K562 (cell line): ENCODE results near the gene ADCY4. TPM values are rescaled to one million over a fixed set of nuclear protein-coding genes. Genes with fewer than 3 reads are reported as not detected.

Source experiments
- ATAC-seq: fragments of 200-7000 bp; cut with Tn5 transposase; 3 replicates; pipeline ENCODE4 v1.9.1; 2020; ENCODE audit warnings: moderate library complexity
- BruUV-seq: library from RNA; stranded (reverse); fragments of 400-500 nt; replicated peaks from 2 replicates; lab custom pipeline; 2021; lab: Mats Ljungman, UMichigan
- CTCF ChIA-PET: fragments of 300-600 bp; formaldehyde crosslinking; extraction: SDS; loops from one replicate; lab custom pipeline; 2021; ENCODE audit warnings: low intra/inter-chr PET ratio; lab: Yijun Ruan, JAX
- POLR2A ChIA-PET: fragments of 300-600, 350-650 bp; sonication (Branson Sonifier 250); formaldehyde crosslinking; extraction: SDS; loops from one replicate; lab custom pipeline; 2021; ENCODE audit warnings: antibody characterized with exemption, inconsistent platforms; lab: Yijun Ruan, JAX
- DNase-seq, 4 experiments: peaks; one replicate each; pipeline versions ENCODE4 v3.0.0 to v3.0.0-alpha.2; 2011 to 2018; ENCODE audit warnings: low spot score in 3 of 4, mixed read lengths in 3 of 4; ENCODE audit errors: extremely low read depth in 1 of 4
- FAIRE-seq: peaks from 2 replicates; lab custom pipeline; 2011; peaks lifted over from hg19 to GRCh38; lab: Jason Lieb, UNC
- H2AFZ ChIP-seq: 2 replicates; pipeline ENCODE4 v1.6.0; 2011; ENCODE audit warnings: low read depth, low read length, control low read depth, inconsistent platforms
- H3K27ac ChIP-seq: fragments of 200-600 bp; 3 replicates; pipeline ENCODE4 v1.8.0; 2011; ENCODE audit warnings: low read depth, mild to moderate bottlenecking, control low read depth, inconsistent platforms, low read length, moderate library complexity, mixed read lengths; ENCODE audit errors: extremely low read depth
- H3K27me3 ChIP-seq, 2 experiments: fragments of 300-600 bp in 1 of 2; 2 replicates in 1 of 2; 3 replicates in 1 of 2; pipeline versions ENCODE4 v1.6.0 to v1.8.0; 2011; ENCODE audit warnings: inconsistent platforms in 2 of 2, low read length in 2 of 2, mild to moderate bottlenecking in 1 of 2, mixed read lengths in 1 of 2, moderate library complexity in 1 of 2; ENCODE audit not compliant: control insufficient read depth in 2 of 2, insufficient read depth in 2 of 2
- H3K36me3 ChIP-seq: fragments of 300-600 bp; 3 replicates; pipeline ENCODE4 v1.8.0; 2011; ENCODE audit warnings: mild to moderate bottlenecking, low read length, inconsistent platforms; ENCODE audit not compliant: control insufficient read depth, insufficient read depth
- H3K4me1 ChIP-seq, 2 experiments: fragments of 200-600 bp in 1 of 2; replicated peaks in 1 of 2; 2 replicates in 1 of 2; 3 replicates in 1 of 2; pipeline versions ENCODE4 v1.5.1 to v1.8.0; 2011; ENCODE audit warnings: inconsistent platforms in 2 of 2, low read length in 2 of 2, mild to moderate bottlenecking in 1 of 2, mixed read lengths in 1 of 2, moderate library complexity in 1 of 2; ENCODE audit not compliant: control insufficient read depth in 2 of 2, insufficient read depth in 2 of 2
- H3K4me2 ChIP-seq: 2 replicates; pipeline ENCODE4 v1.6.1; 2011; ENCODE audit warnings: low read length, control low read depth, inconsistent platforms, mixed read lengths; ENCODE audit not compliant: insufficient read depth
- H3K4me3 ChIP-seq: fragments of 200-600 bp; sonication (generic), shearing (Covaris generic); 2 replicates; pipeline ENCODE4 v1.5.1; 2016; ENCODE audit warnings: control low read depth, inconsistent platforms
- H3K79me2 ChIP-seq: fragments of 200-600 bp; 3 replicates; pipeline ENCODE4 v1.8.0; 2011; ENCODE audit warnings: low read length, inconsistent platforms; ENCODE audit not compliant: control insufficient read depth, insufficient read depth
- H3K9ac ChIP-seq, 2 experiments: 2 replicates each; pipeline versions ENCODE4 v1.6.0 to v1.6.1; 2011; ENCODE audit warnings: low read depth in 2 of 2, low read length in 2 of 2, control low read depth in 1 of 2, inconsistent platforms in 1 of 2, mild to moderate bottlenecking in 1 of 2, mixed read lengths in 1 of 2; ENCODE audit not compliant: insufficient read depth in 1 of 2
- H3K9me1 ChIP-seq: one replicate; pipeline ENCODE4 v1.6.0; 2011; ENCODE audit warnings: inconsistent platforms, mild to moderate bottlenecking, low read length, moderate library complexity; ENCODE audit not compliant: control insufficient read depth, insufficient read depth
- H3K9me3 ChIP-seq: replicated peaks from 2 replicates; pipeline ENCODE4 v1.5.1; 2011; ENCODE audit warnings: low read depth, low read length, inconsistent platforms; ENCODE audit not compliant: control insufficient read depth, insufficient read depth
- H4K20me1 ChIP-seq: replicated peaks from 2 replicates; pipeline ENCODE4 v1.6.1; 2011; ENCODE audit warnings: low read length, inconsistent platforms, mixed read lengths; ENCODE audit not compliant: control insufficient read depth, insufficient read depth
- HCFC1 ChIP-seq: IDR thresholded peaks from 2 replicates; pipeline ENCODE4 v1.6.1; 2012; ENCODE audit warnings: low read depth, low read length, improper control_type of control experiment
- HMBOX1 ChIP-seq: sonication (generic); IDR thresholded peaks from 2 replicates; pipeline ENCODE4 v1.6.1; 2016
- KHSRP ChIP-seq: fragments of 450-650 bp; IDR thresholded peaks from 2 replicates; pipeline ENCODE4 v1.6.1; 2017
- MXI1 ChIP-seq: IDR thresholded peaks from 2 replicates; pipeline ENCODE4 v1.6.1; 2011; ENCODE audit warnings: low read depth, mild to moderate bottlenecking, improper control_type of control experiment, low read length
- THRAP3 ChIP-seq: fragments of 450-650 bp; IDR thresholded peaks from 2 replicates; pipeline ENCODE4 v1.6.1; 2016; ENCODE audit warnings: mild to moderate bottlenecking, inconsistent platforms, borderline replicate concordance
- YY1 ChIP-seq, 3 experiments: IDR thresholded peaks; 2 replicates each; pipeline ENCODE4 v1.6.1; 2011; ENCODE audit warnings: low read length in 2 of 3, mild to moderate bottlenecking in 2 of 3, moderate library complexity in 2 of 3, borderline replicate concordance in 1 of 3, control low read depth in 1 of 3, low read depth in 1 of 3; ENCODE audit not compliant: insufficient read depth in 3 of 3, insufficient replicate concordance in 2 of 3, control insufficient read depth in 1 of 3, insufficient read length in 1 of 3; ENCODE audit errors: extremely low read depth in 1 of 3
- WGBS: fragments of 100-300 bp; shearing (Covaris generic); methylation state at CpG from one replicate; pipeline ENCODE4 v1.1.6; 2016; ENCODE audit warnings: low coverage, mixed read lengths; ENCODE audit not compliant: insufficient coverage; ENCODE audit errors: missing lambda C conversion rate; 5-methylcytosine and 5-hydroxymethylcytosine counted together
- in situ Hi-C: fragments of 300-500 bp; cut with MboI; formaldehyde crosslinking; loops from 4 replicates; pipeline ENCODE4 v1.15.0; 2018; ENCODE audit warnings: inconsistent platforms, mixed read lengths
- intact Hi-C: fragments of 100-400 bp; cut with micrococcal nuclease; formaldehyde crosslinking; loops from 2 replicates; pipeline ENCODE4 v1.14.2; 2022
- polyA plus RNA-seq, 8 experiments: library from polyadenylated mRNA; depleted of rRNA in 4 of 8; stranded (reverse) in 5 of 8; unstranded in 3 of 8; fragments of >200 nt; fragmentation: Nextera tagmentation in 2 of 8; fragmentation: Illumina TruSeq in 1 of 8; extraction: Ambion mirVana in 2 of 8; extraction: Trizol in 1 of 8; gene quantifications; 2 replicates each; pipeline versions ENCODE4 v1.2.1 to v1.2.3, GENCODE V29; 2011 to 2014; ENCODE audit warnings: inconsistent platforms in 1 of 8, missing spikeins in 1 of 8
- total RNA-seq, 7 experiments: library from RNA; depleted of rRNA in 6 of 7; stranded (reverse); fragments of >200 nt in 6 of 7; fragmentation: Illumina TruSeq in 2 of 7; extraction: Trizol in 2 of 7; gene quantifications; 2 replicates each; pipeline versions ENCODE4 v1.2.1 to v1.2.3, GENCODE V29; 2011 to 2021; ENCODE audit warnings: low replicate concordance in 1 of 7
- TF ChIP-seq, protein P1 (sequence below): fragments of 450-650 bp; IDR thresholded peaks from 2 replicates; pipeline ENCODE4 v1.7.1; 2018; ENCODE audit warnings: mild to moderate bottlenecking, low read depth; ENCODE audit not compliant: partially characterized antibody
- TF ChIP-seq, protein P2 (sequence below): IDR thresholded peaks from 2 replicates; pipeline ENCODE4 v1.6.1; 2012; ENCODE audit warnings: low read depth, low read length, improper control_type of control experiment, borderline replicate concordance

ADCY4 gene
- total and polyA plus RNA-seq, 9 of the 15 experiments (the other 6 are each of a cell fraction or from before 2014, with no cell fraction given): 0.04 to 0.31 (median 0.15) TPM; not detected in 2

DNA sequence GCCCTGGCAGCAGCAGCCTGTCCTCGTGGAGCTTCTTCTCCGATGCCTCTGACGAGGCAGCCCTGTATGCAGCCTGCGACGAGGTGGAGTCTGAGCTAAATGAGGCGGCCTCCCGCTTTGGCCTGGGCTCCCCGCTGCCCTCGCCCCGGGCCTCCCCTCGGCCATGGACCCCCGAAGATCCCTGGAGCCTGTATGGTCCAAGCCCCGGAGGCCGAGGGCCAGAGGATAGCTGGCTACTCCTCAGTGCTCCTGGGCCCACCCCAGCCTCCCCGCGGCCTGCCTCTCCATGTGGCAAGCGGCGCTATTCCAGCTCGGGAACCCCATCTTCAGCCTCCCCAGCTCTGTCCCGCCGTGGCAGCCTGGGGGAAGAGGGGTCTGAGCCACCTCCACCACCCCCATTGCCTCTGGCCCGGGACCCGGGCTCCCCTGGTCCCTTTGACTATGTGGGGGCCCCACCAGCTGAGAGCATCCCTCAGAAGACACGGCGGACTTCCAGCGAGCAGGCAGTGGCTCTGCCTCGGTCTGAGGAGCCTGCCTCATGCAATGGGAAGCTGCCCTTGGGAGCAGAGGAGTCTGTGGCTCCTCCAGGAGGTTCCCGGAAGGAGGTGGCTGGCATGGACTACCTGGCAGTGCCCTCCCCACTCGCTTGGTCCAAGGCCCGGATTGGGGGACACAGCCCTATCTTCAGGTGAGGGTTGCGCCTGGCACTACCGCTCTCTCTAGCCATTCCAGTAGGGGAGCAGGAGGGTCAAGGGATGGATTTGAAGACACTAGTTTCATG lies 35.2 kb upstream of the ADCY4 start:
- peaks cover 12 to 49% of the 10 kb centered on the region in 2 experiments; a peak in 4 of 5 replicates for H3K4me1 ChIP-seq

More for the DNA sequence above, 35.2 kb upstream of the ADCY4 start:
- intact Hi-C loops: loop anchor here (5.0 kb wide), 1 partner anchor 38 kb away; no protein-coding TSS in a partner anchor
- Histone ChIP-seq H3K9ac (no peak overlapping the region), H3K9me1 (no peaks in the 10 kb centered on the region), H3K79me2 (no peaks in the 10 kb centered on the region), H3K27me3 (no peaks in the 10 kb centered on the region), H3K9me3 (no peaks in the 10 kb centered on the region), H3K27ac (no peak overlapping the region), H3K4me2 (no peak overlapping the region), H3K4me3 (no peak overlapping the region), H3K36me3 (no peaks in the 10 kb centered on the region), H4K20me1 (no peaks in the 10 kb centered on the region), H2AFZ (no peak overlapping the region)
- ATAC-seq (no peak), FAIRE-seq (no peak), DNase-seq (no peak)
- in situ Hi-C loops: no loop called here
- ChIA-PET POLR2A (interaction anchor here (1.7 kb wide), 1 partner anchor 9 kb away, joined by 6 read pairs; no protein-coding TSS in a partner anchor), CTCF (no interaction called here)
- no TSS peak for BruUV-seq
- WGBS: 50% methylated on average over 10 of the region's 32 CpGs
- no peak for TF ChIP-seq YY1 (IDR thresholded peaks at IDR 0.05; ENCODE audit: borderline replicate concordance in 1 of 3, control insufficient read depth in 1 of 3, extremely low read depth in 1 of 3, insufficient read depth in 3 of 3, insufficient read length in 1 of 3, insufficient replicate concordance in 2 of 3, low read depth in 1 of 3, low read length in 2 of 3)
- TF ChIP-seq HMBOX1: no peak
- TF ChIP-seq, protein P1, sequence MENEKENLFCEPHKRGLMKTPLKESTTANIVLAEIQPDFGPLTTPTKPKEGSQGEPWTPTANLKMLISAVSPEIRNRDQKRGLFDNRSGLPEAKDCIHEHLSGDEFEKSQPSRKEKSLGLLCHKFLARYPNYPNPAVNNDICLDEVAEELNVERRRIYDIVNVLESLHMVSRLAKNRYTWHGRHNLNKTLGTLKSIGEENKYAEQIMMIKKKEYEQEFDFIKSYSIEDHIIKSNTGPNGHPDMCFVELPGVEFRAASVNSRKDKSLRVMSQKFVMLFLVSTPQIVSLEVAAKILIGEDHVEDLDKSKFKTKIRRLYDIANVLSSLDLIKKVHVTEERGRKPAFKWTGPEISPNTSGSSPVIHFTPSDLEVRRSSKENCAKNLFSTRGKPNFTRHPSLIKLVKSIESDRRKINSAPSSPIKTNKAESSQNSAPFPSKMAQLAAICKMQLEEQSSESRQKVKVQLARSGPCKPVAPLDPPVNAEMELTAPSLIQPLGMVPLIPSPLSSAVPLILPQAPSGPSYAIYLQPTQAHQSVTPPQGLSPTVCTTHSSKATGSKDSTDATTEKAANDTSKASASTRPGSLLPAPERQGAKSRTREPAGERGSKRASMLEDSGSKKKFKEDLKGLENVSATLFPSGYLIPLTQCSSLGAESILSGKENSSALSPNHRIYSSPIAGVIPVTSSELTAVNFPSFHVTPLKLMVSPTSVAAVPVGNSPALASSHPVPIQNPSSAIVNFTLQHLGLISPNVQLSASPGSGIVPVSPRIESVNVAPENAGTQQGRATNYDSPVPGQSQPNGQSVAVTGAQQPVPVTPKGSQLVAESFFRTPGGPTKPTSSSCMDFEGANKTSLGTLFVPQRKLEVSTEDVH: no peak
- no peak for TF ChIP-seq HCFC1
- TF ChIP-seq, protein P2, sequence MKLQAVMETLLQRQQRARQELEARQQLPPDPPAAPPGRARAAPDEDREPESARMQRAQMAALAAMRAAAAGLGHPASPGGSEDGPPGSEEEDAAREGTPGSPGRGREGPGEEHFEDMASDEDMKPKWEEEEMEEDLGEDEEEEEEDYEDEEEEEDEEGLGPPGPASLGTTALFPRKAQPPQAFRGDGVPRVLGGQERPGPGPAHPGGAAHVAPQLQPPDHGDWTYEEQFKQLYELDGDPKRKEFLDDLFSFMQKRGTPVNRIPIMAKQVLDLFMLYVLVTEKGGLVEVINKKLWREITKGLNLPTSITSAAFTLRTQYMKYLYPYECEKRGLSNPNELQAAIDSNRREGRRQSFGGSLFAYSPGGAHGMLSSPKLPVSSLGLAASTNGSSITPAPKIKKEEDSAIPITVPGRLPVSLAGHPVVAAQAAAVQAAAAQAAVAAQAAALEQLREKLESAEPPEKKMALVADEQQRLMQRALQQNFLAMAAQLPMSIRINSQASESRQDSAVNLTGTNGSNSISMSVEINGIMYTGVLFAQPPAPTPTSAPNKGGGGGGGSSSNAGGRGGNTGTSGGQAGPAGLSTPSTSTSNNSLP: no peak
- no peak for TF ChIP-seq MXI1
- no peak for TF ChIP-seq THRAP3
- no peak for TF ChIP-seq KHSRP
